Keratinocyte (primary cell): ENCODE data around the gene SUFU. TPM values are rescaled to one million over a fixed set of nuclear protein-coding genes. Genes with fewer than 3 reads are reported as not detected.

ENCODE experiments used
- DNase-seq: peaks from one replicate; pipeline ENCODE4 v3.0.0-alpha.2; 2011; ENCODE audit warnings: low read depth, missing footprints, low spot score
- FAIRE-seq: peaks from 2 replicates; lab custom pipeline; 2011; peaks lifted over from hg19 to GRCh38; lab: Jason Lieb, UNC
- H2AFZ ChIP-seq: 2 replicates; pipeline ENCODE4 v1.6.0; 2012; ENCODE audit warnings: low read length, control low read depth, inconsistent platforms; ENCODE audit not compliant: control insufficient read depth
- H3K27ac ChIP-seq: 2 replicates; pipeline ENCODE4 v1.5.1; 2011; ENCODE audit warnings: low read length; ENCODE audit not compliant: control insufficient read depth, insufficient read depth
- H3K27me3 ChIP-seq: 3 replicates; pipeline ENCODE4 v1.6.0; 2011; ENCODE audit warnings: low read length; ENCODE audit not compliant: control insufficient read depth, insufficient read depth; ENCODE audit errors: extremely low read depth
- H3K36me3 ChIP-seq, 2 experiments: 2 replicates in 1 of 2; 3 replicates in 1 of 2; pipeline ENCODE4 v1.5.1; 2011; ENCODE audit warnings: low read length in 2 of 2, mild to moderate bottlenecking in 1 of 2; ENCODE audit not compliant: control insufficient read depth in 2 of 2, insufficient read depth in 2 of 2; ENCODE audit errors: extremely low read depth in 1 of 2
- H3K4me1 ChIP-seq: 3 replicates; pipeline ENCODE4 v1.5.1; 2011; ENCODE audit warnings: low read length; ENCODE audit not compliant: control insufficient read depth, insufficient read depth; ENCODE audit errors: extremely low read depth
- H3K4me2 ChIP-seq: 3 replicates; pipeline ENCODE4 v1.6.0; 2011; ENCODE audit warnings: low read depth, low read length; ENCODE audit not compliant: control insufficient read depth, insufficient read depth; ENCODE audit errors: extremely low read depth
- H3K4me3 ChIP-seq, 3 experiments: fragments of 200-600 bp in 1 of 3; sonication (generic) in 1 of 3; 2 replicates in 2 of 3; 3 replicates in 1 of 3; pipeline ENCODE4 v1.5.1; 2011 to 2016; ENCODE audit warnings: low read length in 3 of 3, mild to moderate bottlenecking in 3 of 3, control low read depth in 2 of 3, inconsistent platforms in 1 of 3, low read depth in 1 of 3, mixed read lengths in 1 of 3, mixed run types in 1 of 3, moderate library complexity in 1 of 3; ENCODE audit not compliant: control insufficient read depth in 2 of 3, insufficient read depth in 2 of 3; ENCODE audit errors: extremely low read depth in 1 of 3
- H3K79me2 ChIP-seq: 2 replicates; pipeline ENCODE4 v1.6.0; 2012; ENCODE audit warnings: low read length; ENCODE audit not compliant: control insufficient read depth, insufficient read depth
- H3K9ac ChIP-seq: 3 replicates; pipeline ENCODE4 v1.6.0; 2011; ENCODE audit warnings: low read length; ENCODE audit not compliant: control insufficient read depth, insufficient read depth; ENCODE audit errors: extremely low read depth
- H3K9me1 ChIP-seq: 3 replicates; pipeline ENCODE4 v1.6.0; 2011; ENCODE audit warnings: low read length; ENCODE audit not compliant: control insufficient read depth, insufficient read depth; ENCODE audit errors: extremely low read depth
- H3K9me3 ChIP-seq: 2 replicates; pipeline ENCODE4 v1.5.1; 2012; ENCODE audit warnings: low read depth, low read length; ENCODE audit not compliant: control insufficient read depth
- H4K20me1 ChIP-seq: 3 replicates; pipeline ENCODE4 v1.6.0; 2011; ENCODE audit warnings: low read length; ENCODE audit not compliant: control insufficient read depth, insufficient read depth; ENCODE audit errors: extremely low read depth
- EZH2 ChIP-seq: IDR thresholded peaks from one replicate; pipeline ENCODE4 v1.6.1; 2012; ENCODE audit warnings: inconsistent platforms, mild to moderate bottlenecking, low read length, moderate library complexity
- dilution Hi-C: fragments of 300-500 bp; cut with MboI; formaldehyde crosslinking; loops from one replicate; pipeline ENCODE4 v1.7.0; 2020; ENCODE audit warnings: low sequenced_read_pairs; ENCODE audit not compliant: extremely low pct_ligation_motif_present
- polyA plus RNA-seq, 5 experiments: library from polyadenylated mRNA; depleted of rRNA in 3 of 5; stranded (reverse) in 3 of 5; stranded (forward) in 1 of 5; unstranded in 1 of 5; fragments of >200 nt; gene quantifications; 1 replicate in 1 of 5; 2 replicates in 3 of 5; 3 replicates in 1 of 5; pipeline versions ENCODE4 v1.2.1 to v1.2.3, GENCODE V29; 2011 to 2012; ENCODE audit warnings: missing spikeins in 2 of 5, low read depth in 1 of 5, low replicate concordance in 1 of 5
- TF ChIP-seq, protein P1 (sequence below), 3 experiments: IDR thresholded peaks in 1 of 3; conservative IDR thresholded peaks in 1 of 3; optimal IDR thresholded peaks in 1 of 3; 2 replicates in 2 of 3; 3 replicates in 1 of 3; pipeline versions ENCODE3 to v1.5.1; 2011; ENCODE audit warnings: low read length in 3 of 3, mild to moderate bottlenecking in 3 of 3, moderate library complexity in 2 of 3, control low read depth in 1 of 3, inconsistent platforms in 1 of 3; ENCODE audit not compliant: insufficient read depth in 2 of 3; ENCODE audit errors: extremely low read depth in 1 of 3

The SUFU gene
- polyA plus RNA-seq, 1 donor (not counting 4 experiments of a cell fraction or from before 2014, with no cell fraction given), result 3.7 TPM

DNA sequence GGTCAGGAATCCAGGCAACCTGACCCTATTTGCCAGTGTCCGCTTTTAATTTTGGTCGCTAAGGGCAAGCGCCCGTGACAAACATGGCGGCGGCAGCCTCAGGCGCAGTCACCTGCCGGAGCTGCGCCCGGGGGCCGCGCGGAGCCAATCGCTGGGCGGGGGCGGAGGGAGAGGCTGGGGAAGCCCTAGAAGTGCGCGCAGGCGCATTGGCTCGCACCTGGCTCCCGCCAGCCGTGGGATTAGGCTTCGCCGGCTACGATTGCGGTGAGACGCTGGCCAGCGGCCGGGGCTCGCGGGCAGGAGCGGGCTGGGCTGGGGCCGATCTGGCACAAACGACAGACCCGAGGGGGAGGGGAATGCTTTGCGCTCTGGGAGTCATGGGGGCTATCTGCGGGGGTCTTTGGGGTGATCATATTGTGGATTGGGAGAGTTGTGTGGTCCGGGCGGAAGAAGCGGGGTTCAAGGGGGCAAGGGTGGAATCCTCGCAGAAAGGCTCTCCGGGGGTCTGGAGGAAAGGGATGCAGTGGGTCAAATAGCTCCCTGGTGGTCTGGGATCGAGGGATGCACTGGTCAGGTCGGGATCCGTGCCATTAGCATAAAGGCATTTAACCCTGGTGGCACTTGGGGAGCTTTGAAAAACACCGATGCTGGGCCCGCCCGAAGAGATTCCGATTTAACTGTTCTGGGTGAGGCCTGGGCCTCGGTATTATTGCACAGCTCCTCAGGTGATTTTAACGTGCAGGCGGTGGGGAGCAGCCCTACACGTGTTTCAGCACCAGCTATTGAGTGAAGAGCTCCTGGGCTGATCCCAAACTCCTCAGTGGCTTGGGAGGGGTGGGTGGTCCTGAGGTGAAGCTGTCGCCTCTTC is 42.4 kb upstream of the SUFU start:
- H3K9ac ChIP-seq, result peak overlapping the region; percentile 52
- H4K20me1 ChIP-seq, result no peaks in the 10 kb centered on the region
- peaks cover 3% of the 10 kb centered on the region for H3K9me1 ChIP-seq
- H3K27ac ChIP-seq, result no peak overlapping the region
- DNase-seq, result peak; percentile 44
- TF ChIP-seq, protein P1, sequence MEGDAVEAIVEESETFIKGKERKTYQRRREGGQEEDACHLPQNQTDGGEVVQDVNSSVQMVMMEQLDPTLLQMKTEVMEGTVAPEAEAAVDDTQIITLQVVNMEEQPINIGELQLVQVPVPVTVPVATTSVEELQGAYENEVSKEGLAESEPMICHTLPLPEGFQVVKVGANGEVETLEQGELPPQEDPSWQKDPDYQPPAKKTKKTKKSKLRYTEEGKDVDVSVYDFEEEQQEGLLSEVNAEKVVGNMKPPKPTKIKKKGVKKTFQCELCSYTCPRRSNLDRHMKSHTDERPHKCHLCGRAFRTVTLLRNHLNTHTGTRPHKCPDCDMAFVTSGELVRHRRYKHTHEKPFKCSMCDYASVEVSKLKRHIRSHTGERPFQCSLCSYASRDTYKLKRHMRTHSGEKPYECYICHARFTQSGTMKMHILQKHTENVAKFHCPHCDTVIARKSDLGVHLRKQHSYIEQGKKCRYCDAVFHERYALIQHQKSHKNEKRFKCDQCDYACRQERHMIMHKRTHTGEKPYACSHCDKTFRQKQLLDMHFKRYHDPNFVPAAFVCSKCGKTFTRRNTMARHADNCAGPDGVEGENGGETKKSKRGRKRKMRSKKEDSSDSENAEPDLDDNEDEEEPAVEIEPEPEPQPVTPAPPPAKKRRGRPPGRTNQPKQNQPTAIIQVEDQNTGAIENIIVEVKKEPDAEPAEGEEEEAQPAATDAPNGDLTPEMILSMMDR (optimal IDR thresholded peaks at IDR 0.05 in 1 of 3, IDR thresholded peaks at IDR 0.05 in 1 of 3, conservative IDR thresholded peaks at IDR 0.05 in 1 of 3; ENCODE audit: extremely low read depth in 1 of 3, insufficient read depth in 2 of 3, low read length in 3 of 3), result no peak
- TF ChIP-seq EZH2, result no peak
- H3K4me1 ChIP-seq, result peaks cover 23% of the 10 kb centered on the region
- peak overlapping the region; percentile 44 to 68 (median 67) for H3K4me3 ChIP-seq
- peaks cover 0 to 3% of the 10 kb centered on the region in 2 experiments for H3K36me3 ChIP-seq
- FAIRE-seq, result no peak
- H3K9me3 ChIP-seq, result no peaks in the 10 kb centered on the region
- dilution Hi-C loops, result no loop called here
- no peaks in the 10 kb centered on the region for H3K27me3 ChIP-seq
- H3K4me2 ChIP-seq, result peak overlapping the region; percentile 88
- no peaks in the 10 kb centered on the region for H3K79me2 ChIP-seq
- H2AFZ ChIP-seq, result peak overlapping the region; percentile 98

DNA sequence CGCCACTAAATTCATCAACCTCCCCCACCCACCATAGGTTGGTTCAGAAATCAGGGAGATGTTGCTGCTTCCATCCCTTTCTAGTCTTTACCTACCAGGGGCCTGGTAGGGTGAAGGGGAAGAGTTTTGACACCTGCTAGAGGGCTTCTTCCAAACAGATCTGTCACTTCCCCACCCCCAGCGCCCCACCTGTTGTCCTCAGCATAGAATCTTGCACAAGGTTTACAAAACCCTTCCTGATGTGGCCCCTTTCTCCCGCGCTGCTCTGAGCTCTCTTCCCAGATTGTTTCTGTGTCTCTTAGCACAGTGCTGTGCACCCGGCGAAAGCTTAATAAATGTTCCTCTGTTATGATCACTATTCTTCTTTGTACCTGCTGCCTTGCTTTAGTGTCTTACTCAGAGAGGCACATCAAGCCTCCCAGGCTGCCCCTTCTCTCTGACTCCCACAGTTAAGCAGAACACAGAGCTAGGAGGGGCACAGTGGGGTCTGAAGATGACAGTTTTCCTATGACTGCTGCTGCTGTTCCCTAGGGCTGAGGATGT is 41.2 kb upstream of the SUFU start:
- TF ChIP-seq, protein P1 (optimal IDR thresholded peaks at IDR 0.05 in 1 of 3, IDR thresholded peaks at IDR 0.05 in 1 of 3, conservative IDR thresholded peaks at IDR 0.05 in 1 of 3; ENCODE audit: extremely low read depth in 1 of 3, insufficient read depth in 2 of 3, low read length in 3 of 3), result no peak
- TF ChIP-seq EZH2, result no peak
- no peak for FAIRE-seq
- peaks cover 3% of the 10 kb centered on the region for H3K9me1 ChIP-seq
- H4K20me1 ChIP-seq, result no peaks in the 10 kb centered on the region
- H2AFZ ChIP-seq, result no peak overlapping the region
- H3K4me3 ChIP-seq, result peak overlapping the region in 2 of 3 experiments; percentile 11 to 39
- no peak for DNase-seq
- no peaks in the 10 kb centered on the region for H3K79me2 ChIP-seq
- peak overlapping the region; percentile 82 for H3K4me2 ChIP-seq
- H3K27me3 ChIP-seq, result no peaks in the 10 kb centered on the region
- dilution Hi-C loops, result no loop called here
- peaks cover 23% of the 10 kb centered on the region for H3K4me1 ChIP-seq
- H3K9me3 ChIP-seq, result no peaks in the 10 kb centered on the region
- no peaks in the 10 kb centered on the region for H3K36me3 ChIP-seq
- H3K9ac ChIP-seq, result peak overlapping the region; percentile 22
- no peak overlapping the region for H3K27ac ChIP-seq
